OCI-LY3 (cell line): Measurements from ENCODE around the gene CLEC20A.
A peak's percentile ranks its signal among the peaks of the same experiment; 100 is the strongest.

Experiments used
- H2AFZ ChIP-seq: fragments of 200-600, 300-600 bp; shearing (Covaris generic); 2 replicates; pipeline ENCODE4 v1.6.0; 2014; ENCODE audit warnings: antibody characterized with exemption, low read depth, low read length
- H3K27ac ChIP-seq: fragments of 200-600, 300-600 bp; sonication (generic); 2 replicates; pipeline ENCODE4 v1.5.1; 2014; ENCODE audit warnings: mild to moderate bottlenecking, low read length, moderate library complexity, mixed read lengths
- H3K27me3 ChIP-seq: fragments of 200-600, 300-600 bp; sonication (generic); 2 replicates; pipeline ENCODE4 v1.6.1; 2014; ENCODE audit warnings: low read depth, low read length, mixed read lengths
- H3K36me3 ChIP-seq: fragments of 200-600, 300-600 bp; sonication (generic); replicated peaks from 2 replicates; pipeline ENCODE3; 2014; ENCODE audit warnings: low read depth, low read length, mixed read lengths
- H3K4me1 ChIP-seq: fragments of 300-600, 200-600 bp; sonication (generic); 2 replicates; pipeline ENCODE4 v1.6.1; 2014; ENCODE audit warnings: low read length, mixed read lengths
- H3K4me2 ChIP-seq: fragments of 200-600, 300-600 bp; sonication (generic); 2 replicates; pipeline ENCODE4 v1.6.1; 2014; ENCODE audit warnings: low read length, mixed read lengths
- H3K4me3 ChIP-seq: fragments of 300-600, 200-600 bp; sonication (generic); 2 replicates; pipeline ENCODE4 v1.5.1; 2014; ENCODE audit warnings: antibody characterized with exemption, mild to moderate bottlenecking, low read length, moderate library complexity
- H3K79me2 ChIP-seq: fragments of 300-600, 200-600 bp; shearing (Covaris generic); 2 replicates; pipeline ENCODE4 v1.6.1; 2014; ENCODE audit warnings: mild to moderate bottlenecking, low read length, mixed read lengths
- H3K9ac ChIP-seq: fragments of 300-600, 200-600 bp; shearing (Covaris generic); 2 replicates; pipeline ENCODE4 v1.6.0; 2014; ENCODE audit warnings: mild to moderate bottlenecking, low read length, moderate library complexity
- H3K9me3 ChIP-seq: fragments of 200-600, 300-600 bp; shearing (Covaris generic); 2 replicates; pipeline ENCODE4 v1.6.1; 2014; ENCODE audit warnings: low read length, mixed read lengths; ENCODE audit not compliant: insufficient read depth
- H4K20me1 ChIP-seq: fragments of 200-600, 300-600 bp; sonication (generic); 2 replicates; pipeline ENCODE4 v1.6.1; 2016; ENCODE audit warnings: low read length, mixed read lengths; ENCODE audit not compliant: insufficient read depth
- CTCF ChIP-seq: fragments of 200-600, 300-600 bp; sonication (generic); IDR thresholded peaks from 2 replicates; pipeline ENCODE4 v1.5.1; 2014; ENCODE audit warnings: antibody characterized with exemption, low read length, low read depth
- EZH2phosphoT487 ChIP-seq: fragments of 200-600 bp; shearing (Covaris generic); IDR thresholded peaks from 2 replicates; pipeline ENCODE4 v1.6.1; 2018; ENCODE audit warnings: antibody characterized with exemption, mixed run types, low read depth

CLEC20A gene

DNA sequence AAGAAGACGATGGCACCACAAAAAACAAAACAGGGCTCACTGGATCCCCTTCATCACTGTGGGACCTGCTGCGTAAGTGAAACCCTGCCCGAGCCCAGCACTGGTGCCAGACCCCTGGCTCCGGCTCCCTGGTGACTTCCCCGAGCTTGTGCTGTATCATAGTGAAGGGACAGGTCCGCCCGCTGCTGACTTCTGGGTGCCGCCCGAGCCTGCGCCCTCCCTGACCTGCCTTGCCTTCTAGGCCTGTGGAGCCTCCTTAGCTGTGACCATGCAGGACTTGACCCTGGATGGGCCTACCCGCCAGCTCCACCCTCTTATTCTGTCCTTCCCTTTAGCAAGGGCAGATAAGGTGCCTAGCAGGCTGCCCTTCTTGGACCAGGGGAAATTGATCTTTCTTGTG is 24.0 kb upstream of the CLEC20A start:
- Histone ChIP-seq H3K4me3 (no peak overlapping the region), H3K27me3 (no peaks in the 10 kb centered on the region), H3K79me2 (no peaks in the 10 kb centered on the region), H3K27ac (no peak overlapping the region), H3K4me1 (no peaks in the 10 kb centered on the region), H4K20me1 (no peaks in the 10 kb centered on the region), H3K4me2 (no peak overlapping the region), H3K9ac (no peak overlapping the region), H3K9me3 (no peaks in the 10 kb centered on the region), H3K36me3 (no peaks in the 10 kb centered on the region), H2AFZ (no peak overlapping the region)
- no peak for TF ChIP-seq CTCF
- TF ChIP-seq EZH2phosphoT487, result no peak

GRCh38 chr1:178518894-178519293 is 22.1 kb upstream of the CLEC20A start:
- Histone ChIP-seq H3K27me3 (no peaks in the 10 kb centered on the region), H2AFZ (no peak overlapping the region), H3K36me3 (no peaks in the 10 kb centered on the region), H3K4me3 (no peak overlapping the region), H3K4me1 (no peaks in the 10 kb centered on the region), H3K4me2 (no peak overlapping the region), H3K27ac (no peak overlapping the region), H3K79me2 (no peaks in the 10 kb centered on the region), H4K20me1 (no peaks in the 10 kb centered on the region), H3K9ac (no peak overlapping the region), H3K9me3 (no peaks in the 10 kb centered on the region)
- TF ChIP-seq EZH2phosphoT487 (no peak), CTCF (no peak)

- H3K9me3 ChIP-seq, result no peaks in the 10 kb centered on the region
- TF ChIP-seq CTCF (no peak), EZH2phosphoT487 (no peak)
- no peaks in the 10 kb centered on the region for H3K79me2 ChIP-seq
- H3K4me3 ChIP-seq, result no peak overlapping the region
- no peaks in the 10 kb centered on the region for H4K20me1 ChIP-seq
- no peak overlapping the region for H3K27ac ChIP-seq
- no peak overlapping the region for H3K4me2 ChIP-seq
- no peak overlapping the region for H2AFZ ChIP-seq
- H3K9ac ChIP-seq, result no peak overlapping the region
- H3K27me3 ChIP-seq, result no peaks in the 10 kb centered on the region
- H3K36me3 ChIP-seq, result no peaks in the 10 kb centered on the region
- H3K4me1 ChIP-seq, result no peaks in the 10 kb centered on the region
Observed at GRCh38 chr1:178516110-178516509, 19.3 kb upstream of the CLEC20A start.

GRCh38 chr1:178513278-178513983 is 16.7 kb upstream of the CLEC20A start:
- no peak overlapping the region for H3K9ac ChIP-seq
- no peak for TF ChIP-seq EZH2phosphoT487
- peak; percentile 37 for TF ChIP-seq CTCF
- H4K20me1 ChIP-seq, result no peaks in the 10 kb centered on the region
- H3K4me2 ChIP-seq, result no peak overlapping the region
- H3K9me3 ChIP-seq, result no peaks in the 10 kb centered on the region
- H3K27me3 ChIP-seq, result no peaks in the 10 kb centered on the region
- no peak overlapping the region for H2AFZ ChIP-seq
- H3K4me1 ChIP-seq, result no peaks in the 10 kb centered on the region
- no peak overlapping the region for H3K4me3 ChIP-seq
- no peak overlapping the region for H3K27ac ChIP-seq
- H3K79me2 ChIP-seq, result no peaks in the 10 kb centered on the region
- no peaks in the 10 kb centered on the region for H3K36me3 ChIP-seq
